ENCODE measurements around the gene SPOCK1.

SPOCK1 gene

DNA sequence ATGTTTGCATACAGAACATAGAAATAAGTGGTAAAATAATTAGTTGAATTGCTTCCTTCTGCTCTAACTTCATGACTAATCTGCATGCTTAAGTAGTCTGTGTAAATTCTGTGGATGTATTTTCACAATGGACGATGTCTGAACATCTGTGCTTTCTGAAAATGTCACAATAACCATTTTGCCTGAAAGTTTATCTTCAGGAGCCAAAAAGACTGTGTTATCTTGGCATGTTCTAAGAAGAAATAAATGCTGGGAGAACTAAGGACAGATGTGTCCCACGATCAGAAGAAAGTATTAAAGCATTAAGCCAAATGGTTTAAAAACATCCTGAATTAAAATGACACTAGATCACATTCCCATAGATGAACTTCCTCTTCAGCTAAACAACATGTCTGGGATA lies 397.6 kb downstream of the SPOCK1 start:
- DNase-seq (ENCODE audit: low spot score) = no peak

DNA sequence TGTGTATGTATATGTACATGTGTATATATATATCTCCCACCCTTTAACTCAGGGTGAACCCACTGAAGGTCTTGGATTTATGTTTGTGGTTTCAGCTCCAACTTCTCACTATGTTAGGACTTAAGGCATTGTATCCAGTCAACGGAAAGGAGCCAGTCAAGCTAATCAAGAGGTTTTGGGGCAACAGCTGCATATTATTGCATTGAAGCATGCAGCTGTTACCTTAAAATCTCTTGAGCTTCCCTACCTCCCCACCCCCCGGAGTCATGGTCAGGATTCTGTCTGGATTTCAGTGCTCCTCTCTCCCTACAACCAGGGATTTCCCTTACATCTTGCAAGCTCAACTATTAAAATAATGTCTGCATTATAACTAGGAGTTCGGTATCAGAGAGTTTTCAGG lies 399.5 kb downstream of the SPOCK1 start:
- no peak for DNase-seq (ENCODE audit: low spot score)

DNA sequence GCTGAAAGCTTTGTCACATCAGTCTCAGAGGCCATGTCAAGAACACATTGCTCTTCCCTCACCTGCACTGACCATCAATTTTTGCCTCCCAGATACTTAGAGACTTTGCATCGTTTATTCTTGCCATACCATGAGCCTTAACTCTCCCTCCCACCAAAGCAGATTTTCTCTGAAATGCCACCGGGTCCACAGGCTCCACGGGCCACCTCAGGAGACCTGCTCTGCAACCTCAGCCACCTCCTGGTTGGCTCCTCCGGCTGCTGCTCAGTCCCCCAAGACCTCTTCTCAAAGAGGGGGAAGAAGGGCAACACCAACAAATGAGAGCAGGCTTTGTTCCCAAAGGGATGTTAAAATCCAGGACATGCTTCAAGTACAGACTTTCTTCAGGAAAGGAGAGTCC lies 400.5 kb downstream of the SPOCK1 start:
- no peak for DNase-seq (ENCODE audit: low spot score)

GRCh38 chr5:137098238-137098637 lies 400.9 kb downstream of the SPOCK1 start:
- DNase-seq (ENCODE audit: low spot score) = no peak

GRCh38 chr5:137097203-137097602 lies 401.9 kb downstream of the SPOCK1 start:
- DNase-seq (ENCODE audit: low spot score) = no peak

GRCh38 chr5:137096149-137097103 lies 402.7 kb downstream of the SPOCK1 start:
- DNase-seq (ENCODE audit: low spot score) = no peak

- DNase-seq (ENCODE audit: low spot score) = no peak
Observed at GRCh38 chr5:137095597-137095996, 403.5 kb downstream of the SPOCK1 start.

GRCh38 chr5:137092831-137093230 lies 406.3 kb downstream of the SPOCK1 start:
- no peak for DNase-seq (ENCODE audit: low spot score)

DNA sequence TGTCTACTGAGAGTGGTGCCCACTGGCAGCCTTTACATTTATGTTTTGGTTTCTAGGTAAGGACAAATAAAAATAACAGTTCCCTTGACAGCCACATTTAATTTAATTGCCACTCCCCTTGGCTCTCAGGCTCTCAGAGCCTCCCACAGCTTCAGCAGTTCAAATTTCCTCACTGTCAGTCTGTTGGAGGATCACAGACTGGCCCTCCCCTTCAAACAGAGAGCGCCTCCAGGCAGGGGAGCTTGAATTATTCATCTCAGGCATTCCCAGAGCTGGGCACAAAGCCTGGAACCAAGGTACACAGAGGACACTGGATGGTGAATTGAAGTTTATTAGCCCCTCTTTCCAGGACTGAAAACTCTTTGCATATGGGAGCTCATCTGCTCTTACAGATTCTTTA lies 407.7 kb downstream of the SPOCK1 start:
- DNase-seq (ENCODE audit: low spot score) = no peak

DNA sequence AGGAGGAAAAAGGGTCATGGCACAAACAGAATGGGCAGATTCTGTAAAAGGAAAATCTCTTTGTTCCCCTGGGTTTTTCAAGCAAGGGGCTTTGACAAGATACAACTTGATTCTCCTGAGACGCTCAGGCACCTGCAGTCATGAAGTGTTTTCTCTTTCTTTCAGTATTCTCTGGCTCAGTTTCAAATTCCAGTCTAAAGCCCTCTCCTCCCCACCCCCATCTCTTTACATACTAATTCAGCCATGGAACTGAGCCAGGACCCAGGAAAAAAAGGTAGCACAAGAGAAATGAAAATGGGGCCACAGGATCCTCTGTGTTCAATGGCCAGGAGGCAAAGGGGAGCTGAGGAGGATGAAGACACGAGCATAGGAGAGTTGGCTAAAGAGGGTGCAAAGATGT lies 408.4 kb downstream of the SPOCK1 start:
- no peak for DNase-seq (ENCODE audit: low spot score)

- no peak for DNase-seq (ENCODE audit: low spot score)
Observed at GRCh38 chr5:137090151-137090550, 409.0 kb downstream of the SPOCK1 start.

- DNase-seq (ENCODE audit: low spot score) = no peak
Observed at GRCh38 chr5:137088175-137088574, 411.0 kb downstream of the SPOCK1 start.

DNA sequence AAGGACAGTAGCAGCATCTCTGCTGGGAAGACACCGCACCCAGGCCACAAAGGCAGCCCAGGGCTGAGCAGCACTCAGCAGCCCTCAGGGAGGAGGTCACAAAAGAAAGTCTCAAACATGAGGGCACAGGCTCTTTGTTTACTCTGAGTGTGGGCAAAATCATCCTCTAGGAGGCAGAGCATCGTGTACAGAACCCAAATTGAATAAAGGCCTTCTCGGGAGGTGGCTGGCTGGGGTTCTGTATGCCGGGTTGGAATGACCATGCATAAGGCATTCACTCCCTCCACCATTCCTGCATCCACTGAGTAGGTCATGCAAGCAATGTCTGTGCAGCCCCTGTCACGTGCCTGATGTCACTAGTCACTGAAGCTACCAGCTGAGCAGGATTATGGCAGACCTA lies 412.8 kb downstream of the SPOCK1 start:
- DNase-seq (ENCODE audit: low spot score) = no peak

DNA sequence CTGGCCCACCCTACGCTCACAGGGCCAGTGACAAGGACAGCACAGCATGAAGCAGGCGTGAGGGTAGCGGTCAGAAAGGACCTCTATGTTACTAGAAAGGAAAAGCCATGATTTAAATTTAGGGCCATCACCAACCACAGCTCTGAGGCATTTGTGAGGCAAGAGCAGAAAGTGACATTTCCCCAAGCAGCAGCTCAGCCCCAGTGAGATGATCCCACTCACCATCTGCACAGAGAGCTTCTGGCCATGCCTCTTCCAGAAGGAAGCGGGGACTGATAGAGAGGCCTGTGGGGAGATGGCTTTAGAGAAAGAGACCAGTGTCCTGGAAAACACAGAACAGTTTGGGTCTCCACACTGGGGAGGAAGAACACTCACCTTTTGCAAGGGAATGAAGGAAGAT lies 413.9 kb downstream of the SPOCK1 start:
- DNase-seq (ENCODE audit: low spot score) = no peak

DNA sequence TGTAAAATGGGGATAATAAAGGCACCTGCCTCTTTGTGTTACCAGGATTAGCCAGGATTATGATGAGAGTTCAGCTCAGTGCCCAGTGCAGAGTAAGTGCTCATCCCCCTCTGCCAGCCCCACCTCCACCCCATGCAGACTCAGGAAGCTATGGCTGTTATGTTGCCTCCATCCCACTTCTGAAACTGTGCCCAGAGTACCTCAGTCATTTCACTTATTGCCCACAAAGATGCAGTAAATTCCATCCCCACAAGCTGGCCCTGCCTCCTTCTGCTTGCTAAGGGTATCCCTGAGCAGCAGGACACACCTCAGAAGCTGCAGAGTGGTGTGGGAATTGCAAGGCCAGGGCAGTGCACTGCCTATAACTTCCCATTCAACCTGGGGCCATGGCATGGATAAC lies 415.1 kb downstream of the SPOCK1 start:
- DNase-seq (ENCODE audit: low spot score) = no peak

- no peak for DNase-seq (ENCODE audit: low spot score)
Observed at GRCh38 chr5:137082951-137083350, 416.2 kb downstream of the SPOCK1 start.

DNA sequence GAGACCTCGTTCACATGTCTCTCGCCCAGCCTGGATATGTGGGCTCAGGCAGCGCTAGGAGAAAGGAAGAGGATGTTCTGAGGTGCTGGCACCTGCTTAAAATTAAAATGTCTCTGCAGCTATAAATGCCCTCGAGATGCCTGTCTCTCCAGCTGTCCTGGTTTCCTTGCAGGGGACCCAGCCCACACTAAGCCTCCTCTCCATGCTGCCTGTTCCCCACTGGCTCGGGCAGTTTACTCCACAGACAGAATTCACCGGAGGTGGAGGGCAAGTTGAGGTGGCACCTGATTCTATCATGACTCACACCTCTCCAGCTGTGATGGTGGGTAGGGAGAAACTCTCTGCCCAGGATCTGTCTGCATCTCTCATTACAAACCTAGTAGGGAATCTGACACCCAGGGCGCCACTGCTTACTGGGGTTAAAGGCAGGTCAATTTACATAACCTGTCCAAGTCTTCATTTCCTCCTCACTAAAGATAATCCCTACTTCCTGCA lies 420.9 kb downstream of the SPOCK1 start:
- DNase-seq (ENCODE audit: low spot score) = no peak

GRCh38 chr5:137075163-137075970 lies 423.8 kb downstream of the SPOCK1 start:
- DNase-seq (ENCODE audit: low spot score) = no peak

DNA sequence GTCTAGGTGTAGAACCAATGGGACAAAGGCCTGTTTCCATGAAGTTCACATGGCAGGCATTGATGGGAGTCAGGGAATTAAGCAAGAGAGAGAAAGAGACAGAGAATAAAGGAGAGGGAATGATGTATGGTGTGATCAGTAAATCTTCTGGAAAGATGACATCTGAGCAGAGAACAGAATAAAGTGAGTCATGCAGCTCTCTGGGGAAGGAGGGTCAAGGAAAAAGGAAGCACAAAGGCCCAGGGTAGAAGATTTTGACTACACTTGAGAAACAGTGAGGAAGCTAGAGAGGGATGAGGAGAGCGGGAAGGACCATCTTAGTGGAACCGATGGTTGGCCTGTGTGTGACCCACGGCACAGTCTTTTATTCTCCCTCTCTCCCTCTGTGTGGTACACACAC lies 425.9 kb downstream of the SPOCK1 start:
- DNase-seq (ENCODE audit: low spot score) = no peak

GRCh38 chr5:137072361-137073115 lies 426.6 kb downstream of the SPOCK1 start:
- no peak for DNase-seq (ENCODE audit: low spot score)

DNA sequence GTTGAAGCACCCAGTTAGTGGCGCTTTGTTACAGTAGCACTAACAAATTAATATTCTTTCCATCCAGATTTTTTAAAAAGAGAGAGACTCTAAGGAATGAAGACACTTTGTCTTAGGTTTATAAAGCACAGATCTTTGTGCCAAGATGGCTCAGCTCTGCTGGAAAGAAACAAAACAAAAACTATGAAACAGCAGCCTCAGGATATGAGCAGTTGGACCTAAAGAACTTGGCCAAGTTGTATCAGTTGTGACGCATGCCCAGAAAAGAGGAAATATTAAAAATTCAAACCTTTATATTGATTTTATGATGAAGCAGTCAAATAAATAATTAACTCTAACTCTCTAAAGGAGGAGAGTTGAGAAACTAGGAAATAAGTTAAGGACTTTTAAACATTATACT lies 427.2 kb downstream of the SPOCK1 start:
- DNase-seq (ENCODE audit: low spot score) = no peak

- no peak for DNase-seq (ENCODE audit: low spot score)
Observed at GRCh38 chr5:137071526-137071925, 427.6 kb downstream of the SPOCK1 start.
